Endothelial cell of umbilical vein (primary cell): Measurements from ENCODE around the gene EDN1. TPM values are rescaled to one million over a fixed set of nuclear protein-coding genes. Genes with fewer than 3 reads are reported as not detected.

Source experiments
- BruUV-seq: library from RNA; stranded (reverse); fragments of 400-500 nt; replicated peaks from 2 replicates; lab custom pipeline; 2021; lab: Mats Ljungman, UMichigan
- CTCF ChIA-PET: fragments of 300-600, 350-600 bp; sonication (Branson Sonifier 250); formaldehyde crosslinking; loops from one replicate; lab custom pipeline; 2021; ENCODE audit warnings: antibody characterized with exemption, inconsistent platforms; lab: Charles Lee
- POLR2A ChIA-PET: fragments of 300-600, 350-600 bp; sonication (Branson Sonifier 250); formaldehyde crosslinking; loops from one replicate; lab custom pipeline; 2021; ENCODE audit warnings: antibody characterized with exemption, inconsistent platforms; lab: Charles Lee
- DNase-seq: peaks from one replicate; pipeline ENCODE4 v3.0.0-alpha.2; 2011; ENCODE audit warnings: low read depth, low spot score
- FAIRE-seq: peaks from 2 replicates; lab custom pipeline; 2011; peaks lifted over from hg19 to GRCh38; lab: Jason Lieb, UNC
- H2AFZ ChIP-seq: 2 replicates; pipeline ENCODE4 v1.6.0; 2012; ENCODE audit warnings: low read depth, low read length, control low read depth, inconsistent platforms
- H3K27ac ChIP-seq: 2 replicates; pipeline ENCODE4 v1.5.1; 2011; ENCODE audit warnings: low read depth, mild to moderate bottlenecking, control low read depth, low read length, moderate library complexity; ENCODE audit not compliant: insufficient read depth
- H3K27me3 ChIP-seq, 2 experiments: 2 replicates each; pipeline versions ENCODE4 v1.6.0 to v1.6.1; 2011; ENCODE audit warnings: low read length in 2 of 2, mixed read lengths in 1 of 2; ENCODE audit not compliant: control insufficient read depth in 2 of 2, insufficient read depth in 2 of 2
- H3K36me3 ChIP-seq, 2 experiments: 2 replicates in 1 of 2; 3 replicates in 1 of 2; pipeline ENCODE4 v1.5.1; 2011; ENCODE audit warnings: low read length in 2 of 2, mild to moderate bottlenecking in 1 of 2, moderate library complexity in 1 of 2; ENCODE audit not compliant: control insufficient read depth in 2 of 2, insufficient read depth in 2 of 2; ENCODE audit errors: extremely low read depth in 1 of 2
- H3K4me1 ChIP-seq: 3 replicates; pipeline ENCODE4 v1.5.1; 2011; ENCODE audit warnings: mild to moderate bottlenecking, low read length; ENCODE audit not compliant: control insufficient read depth, insufficient read depth; ENCODE audit errors: extremely low read depth
- H3K4me2 ChIP-seq: 2 replicates; pipeline ENCODE4 v1.6.1; 2011; ENCODE audit warnings: low read length, control low read depth, mixed read lengths; ENCODE audit not compliant: insufficient read depth
- H3K4me3 ChIP-seq, 3 experiments: fragments of 200-600 bp in 1 of 3; sonication (generic), shearing (Covaris generic) in 1 of 3; replicated peaks in 1 of 3; 2 replicates each; pipeline ENCODE4 v1.5.1; 2011 to 2016; ENCODE audit warnings: control low read depth in 3 of 3, low read length in 3 of 3, mild to moderate bottlenecking in 2 of 3, inconsistent platforms in 1 of 3, low read depth in 1 of 3, moderate library complexity in 1 of 3; ENCODE audit not compliant: insufficient read depth in 1 of 3
- H3K79me2 ChIP-seq: 2 replicates; pipeline ENCODE4 v1.6.0; 2012; ENCODE audit warnings: low read length, inconsistent platforms; ENCODE audit not compliant: control insufficient read depth, insufficient read depth
- H3K9ac ChIP-seq: replicated peaks from 2 replicates; pipeline ENCODE3; 2011; ENCODE audit warnings: low read length, control low read depth; ENCODE audit not compliant: insufficient read depth; ENCODE audit errors: extremely low read depth
- H3K9me1 ChIP-seq: replicated peaks from 3 replicates; pipeline ENCODE4 v1.6.0; 2011; ENCODE audit warnings: mild to moderate bottlenecking, low read length; ENCODE audit not compliant: control insufficient read depth, insufficient read depth; ENCODE audit errors: extremely low read depth
- H3K9me3 ChIP-seq: replicated peaks from 2 replicates; pipeline ENCODE4 v1.5.1; 2012; ENCODE audit warnings: low read length, inconsistent platforms; ENCODE audit not compliant: control insufficient read depth, insufficient read depth
- H4K20me1 ChIP-seq: replicated peaks from 2 replicates; pipeline ENCODE3; 2011; ENCODE audit warnings: mild to moderate bottlenecking, low read length; ENCODE audit not compliant: control insufficient read depth, insufficient read depth; ENCODE audit errors: extremely low read depth
- FOS ChIP-seq: IDR thresholded peaks from 2 replicates; pipeline ENCODE4 v1.6.1; 2011; ENCODE audit warnings: mild to moderate bottlenecking, low read length, moderate library complexity, borderline replicate concordance; ENCODE audit not compliant: insufficient read depth
- GATA2 ChIP-seq: IDR thresholded peaks from 2 replicates; pipeline ENCODE4 v1.7.0; 2011; ENCODE audit warnings: low read depth, mild to moderate bottlenecking, moderate library complexity, mixed read lengths, low read length; ENCODE audit not compliant: insufficient read length, insufficient read depth
- JUN ChIP-seq: IDR thresholded peaks from 2 replicates; pipeline ENCODE4 v1.6.1; 2011; ENCODE audit warnings: borderline replicate concordance, low read depth; ENCODE audit not compliant: insufficient read length, insufficient read depth
- POLR2A ChIP-seq: IDR thresholded peaks from 2 replicates; pipeline ENCODE4 v1.6.1; 2012; ENCODE audit warnings: low read depth, mild to moderate bottlenecking, control low read depth, low read length
- POLR2AphosphoS5 ChIP-seq: IDR thresholded peaks from 2 replicates; pipeline ENCODE4 v1.6.1; 2012; ENCODE audit warnings: low read depth, mild to moderate bottlenecking, control low read depth, low read length, moderate library complexity; ENCODE audit not compliant: insufficient read depth
- dilution Hi-C: fragments of 300-500 bp; cut with MboI; formaldehyde crosslinking; loops from one replicate; pipeline ENCODE4 v1.15.0; 2019; ENCODE audit warnings: low sequenced_read_pairs; ENCODE audit not compliant: extremely low pct_ligation_motif_present
- intact Hi-C: fragments of 100-400 bp; cut with micrococcal nuclease; formaldehyde crosslinking; loops from one replicate; pipeline ENCODE4 v1.10.0; 2022
- polyA plus RNA-seq, 4 experiments: library from polyadenylated mRNA; depleted of rRNA in 3 of 4; stranded (reverse) in 3 of 4; unstranded in 1 of 4; fragments of >200 nt; gene quantifications; 2 replicates each; pipeline versions ENCODE4 v1.2.1 to v1.2.3, GENCODE V29; 2011 to 2012; ENCODE audit warnings: missing spikeins in 1 of 4
- total RNA-seq: library from RNA; stranded (reverse); gene quantifications from 2 replicates; pipeline ENCODE4 v1.2.3, GENCODE V29; 2021

The EDN1 gene
- total and polyA plus RNA-seq, 2 donors (not counting 3 experiments of a cell fraction or from before 2014, with no cell fraction given): 493 to 498 TPM

DNA sequence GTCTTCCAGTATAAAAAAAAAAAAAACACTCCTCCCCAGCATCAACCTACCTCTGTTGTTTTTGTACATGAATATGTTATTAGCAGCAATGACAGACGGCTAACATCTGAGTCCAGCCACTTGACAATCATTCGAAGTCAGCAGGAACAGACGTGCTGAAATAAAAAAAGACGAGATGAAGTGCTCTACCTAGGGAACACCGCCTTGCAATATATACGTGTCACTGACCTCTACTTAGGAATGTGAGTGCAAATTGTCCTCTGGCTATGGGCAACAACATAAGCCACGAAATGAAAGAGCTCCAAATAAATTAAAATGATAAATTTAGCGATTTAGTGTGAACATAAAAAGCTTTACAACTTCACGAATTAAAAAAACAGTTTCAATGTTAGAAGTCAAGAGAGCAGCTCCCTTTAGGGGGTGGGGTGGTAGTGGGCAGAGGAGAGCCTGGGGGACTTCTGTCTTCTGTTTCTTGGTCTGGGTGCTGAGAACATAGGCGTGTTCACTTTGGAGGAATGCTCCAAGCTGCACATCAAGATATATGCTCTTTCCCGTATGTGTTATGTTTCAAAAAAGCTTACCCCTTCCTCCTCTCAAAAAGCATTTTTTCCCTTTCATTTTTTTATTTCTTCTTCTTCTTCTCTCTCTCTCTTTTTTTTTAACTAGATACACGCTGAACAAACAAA, 23.3 kb downstream of the EDN1 start:
- Histone ChIP-seq H3K4me3 (peak overlapping the region in 1 of 3 experiments; percentile 30), H3K9me3 (no peaks in the 10 kb centered on the region), H3K4me1 (peaks cover 23% of the 10 kb centered on the region), H3K79me2 (no peaks in the 10 kb centered on the region), H3K36me3 (no peaks in the 10 kb centered on the region), H3K4me2 (peak overlapping the region; percentile 30), H3K27me3 (no peaks in the 10 kb centered on the region), H3K27ac (peak overlapping the region; percentile 77), H4K20me1 (no peaks in the 10 kb centered on the region), H2AFZ (peak overlapping the region; percentile 39), H3K9me1 (no peaks in the 10 kb centered on the region), H3K9ac (peak overlapping the region; percentile 42)
- dilution Hi-C loops (no loop called here), intact Hi-C loops (loop anchor here (2.0 to 5.0 kb wide), 3 partner anchors 79 to 224 kb away; no protein-coding TSS in a partner anchor)
- no peak for FAIRE-seq
- POLR2A ChIA-PET: interaction anchor here (0.9 to 1.8 kb wide), 4 partner anchors 10 to 23 kb away, joined by 3 to 11 read pairs (median 6); partner anchors contain the start of gene EDN1
- CTCF ChIA-PET: interaction anchor here (0.9 to 6.3 kb wide), 16 partner anchors 9 to 658 kb away, joined by 3 to 67 read pairs (median 4); no protein-coding TSS in a partner anchor
- DNase-seq: no peak
- TF ChIP-seq POLR2A (peak; percentile 49), JUN (no peak)
- no TSS peak for BruUV-seq

DNA sequence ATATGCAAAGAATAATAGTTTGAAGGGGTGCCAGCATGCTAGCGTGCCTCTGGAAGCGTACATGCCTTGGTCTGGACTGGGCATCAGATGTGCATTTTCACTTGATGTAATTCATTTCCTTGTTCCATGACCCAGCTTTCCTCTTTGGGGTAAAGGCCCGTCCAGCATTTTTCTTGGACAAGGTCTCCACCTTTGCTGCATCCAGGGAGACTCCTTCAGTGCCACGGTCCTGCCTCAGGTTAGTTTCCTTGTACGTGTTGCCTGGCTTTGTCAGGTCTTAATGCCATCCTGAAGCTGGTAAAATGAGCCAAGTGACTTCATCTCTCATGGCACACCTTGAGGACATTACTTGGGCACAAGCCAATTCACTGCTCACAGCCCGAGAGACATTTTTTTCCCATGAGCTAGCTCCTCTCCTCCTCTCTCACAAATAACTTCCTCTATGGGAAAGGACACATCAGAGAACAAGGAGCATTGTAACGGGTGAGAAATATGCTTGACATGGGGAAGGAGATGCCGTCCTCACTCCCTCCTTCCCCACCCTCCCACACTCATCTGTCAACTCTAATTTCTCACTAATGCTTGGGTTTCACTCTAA, 23.9 kb downstream of the EDN1 start:
- no peaks in the 10 kb centered on the region for H3K79me2 ChIP-seq
- peaks cover 23% of the 10 kb centered on the region for H3K4me1 ChIP-seq
- H3K27me3 ChIP-seq: no peaks in the 10 kb centered on the region
- FAIRE-seq: peak; percentile 75
- H3K36me3 ChIP-seq: no peaks in the 10 kb centered on the region
- no peaks in the 10 kb centered on the region for H4K20me1 ChIP-seq
- no peak overlapping the region for H3K4me3 ChIP-seq
- TF ChIP-seq POLR2AphosphoS5: no peak
- peak; percentile 20 for TF ChIP-seq GATA2
- peak; percentile 67 for TF ChIP-seq JUN
- TF ChIP-seq FOS: peak; percentile 18
- dilution Hi-C loops: no loop called here
- CTCF ChIA-PET: interaction anchor here (0.7 to 6.3 kb wide), 17 partner anchors 10 to 659 kb away, joined by 3 to 67 read pairs (median 4); no protein-coding TSS in a partner anchor
- H3K27ac ChIP-seq: peak overlapping the region; percentile 77
- intact Hi-C loops: loop anchor here (1.0 to 5.0 kb wide), 5 partner anchors 10 to 271 kb away; no protein-coding TSS in a partner anchor
- peak overlapping the region; percentile 39 for H2AFZ ChIP-seq
- no peaks in the 10 kb centered on the region for H3K9me1 ChIP-seq
- POLR2A ChIA-PET: interaction anchor here (0.9 to 1.8 kb wide), 4 partner anchors 10 to 24 kb away, joined by 3 to 11 read pairs (median 6); partner anchors contain the start of gene EDN1
- TSS peak; percentile 49 for BruUV-seq
- H3K9ac ChIP-seq: peak overlapping the region; percentile 42
- DNase-seq: peak; percentile 89
- no peaks in the 10 kb centered on the region for H3K9me3 ChIP-seq
- H3K4me2 ChIP-seq: peak overlapping the region; percentile 30
